Activated CD8-positive, alpha-beta memory T cell treated with anti-CD3 and anti-CD28 coated beads, Interleukin-2, amount 10 ng/mL, durations not matched to agents 7 days and 5 days (primary cell): ENCODE results near the gene MYL3. TPM values are rescaled to one million over a fixed set of nuclear protein-coding genes. Genes with fewer than 3 reads are reported as not detected.
"Not testable (repeated sequence)": the region's sequence is repeated elsewhere in the genome, so short reads cannot be mapped to it uniquely, and the experiment has no call there.

ENCODE experiments used
- ATAC-seq: fragments of 150-1000 bp; cut with Tn5 transposase; one replicate; pipeline ENCODE4 v1.10.0; 2021; ENCODE audit warnings: moderate library complexity
- CTCF ChIA-PET: fragments of 350-600 bp; sonication (Branson Sonifier 250); formaldehyde crosslinking; loops from one replicate; lab custom pipeline; 2021; ENCODE audit warnings: antibody characterized with exemption; lab: Charles Lee
- DNase-seq: peaks from one replicate; pipeline ENCODE4 v3.0.0-alpha.2; 2020
- H3K27ac Mint-ChIP-seq: one replicate; pipeline ENCODE4 v1.8.0; 2021; ENCODE audit warnings: mild to moderate bottlenecking, mixed read lengths
- H3K27me3 Mint-ChIP-seq: one replicate; pipeline ENCODE4 v1.8.0; 2021; ENCODE audit warnings: mixed read lengths
- H3K36me3 Mint-ChIP-seq: one replicate; pipeline ENCODE4 v1.8.0; 2021; ENCODE audit warnings: mild to moderate bottlenecking, mixed read lengths
- H3K4me1 Mint-ChIP-seq: one replicate; pipeline ENCODE4 v1.8.0; 2021; ENCODE audit warnings: mixed read lengths
- H3K4me3 Mint-ChIP-seq: one replicate; pipeline ENCODE4 v1.8.0; 2021; ENCODE audit warnings: mild to moderate bottlenecking, moderate library complexity, mixed read lengths
- H3K9me3 Mint-ChIP-seq: one replicate; pipeline ENCODE4 v1.8.0; 2022; ENCODE audit warnings: low read depth, mixed read lengths
- total RNA-seq, 2 experiments: library from RNA; stranded (reverse); gene quantifications; one replicate each; pipeline ENCODE4 v1.2.3, GENCODE V29; 2021

The MYL3 gene
- total RNA-seq, 2 experiments from 2014 or later: not detected

GRCh38 chr3:46829699-46830208, 33.5 kb downstream of the MYL3 start:
- H3K4me3 Mint-ChIP-seq: no peak overlapping the region
- peaks cover 7% of the 10 kb centered on the region for H3K27me3 Mint-ChIP-seq
- ATAC-seq (peak; percentile 39), DNase-seq (peak; percentile 43)
- H3K36me3 Mint-ChIP-seq: no peaks in the 10 kb centered on the region
- no peak overlapping the region for H3K27ac Mint-ChIP-seq
- H3K9me3 Mint-ChIP-seq: no peaks in the 10 kb centered on the region
- CTCF ChIA-PET: interaction anchor here (0.8 kb wide), 1 partner anchor 37 kb away, joined by 3 read pairs; no protein-coding TSS in a partner anchor
- peaks cover 3% of the 10 kb centered on the region for H3K4me1 Mint-ChIP-seq

- Mint-ChIP-seq H3K27ac (no peak overlapping the region), H3K9me3 (peaks cover 12% of the 10 kb centered on the region), H3K27me3 (peaks cover 10% of the 10 kb centered on the region), H3K4me1 (peaks cover 3% of the 10 kb centered on the region), H3K36me3 (peaks cover 10% of the 10 kb centered on the region), H3K4me3 (no peak overlapping the region)
- CTCF ChIA-PET: no interaction called here
- DNase-seq (no peak), ATAC-seq (no peak)
These were observed 37.8 kb downstream of the MYL3 start for GRCh38 chr3:46825450-46825849.

- H3K36me3 Mint-ChIP-seq: peaks cover 11% of the 10 kb centered on the region
These were observed 38.9 kb downstream of the MYL3 start for GRCh38 chr3:46824211-46824970.

GRCh38 chr3:46823314-46823713, 39.9 kb downstream of the MYL3 start:
- DNase-seq, H3K4me1 Mint-ChIP-seq, H3K27ac Mint-ChIP-seq, H3K4me3 Mint-ChIP-seq, CTCF ChIA-PET, ATAC-seq: not testable (repeated sequence)
- Mint-ChIP-seq H3K9me3 (peaks cover 14% of the 10 kb centered on the region), H3K36me3 (peaks cover 11% of the 10 kb centered on the region), H3K27me3 (peaks cover 14% of the 10 kb centered on the region)

More at GRCh38 chr3:46824211-46824970, 38.9 kb downstream of the MYL3 start:
- H3K4me3 Mint-ChIP-seq: no peak overlapping the region
- peaks cover 3% of the 10 kb centered on the region for H3K4me1 Mint-ChIP-seq
- CTCF ChIA-PET: no interaction called here
- ATAC-seq (no peak), DNase-seq (no peak)
- H3K27ac Mint-ChIP-seq: no peak overlapping the region
- peaks cover 14% of the 10 kb centered on the region for H3K27me3 Mint-ChIP-seq
- H3K9me3 Mint-ChIP-seq: peaks cover 14% of the 10 kb centered on the region

- DNase-seq (no peak), ATAC-seq (no peak)
- Mint-ChIP-seq H3K27me3 (peaks cover 14% of the 10 kb centered on the region), H3K4me1 (no peaks in the 10 kb centered on the region), H3K4me3 (no peak overlapping the region), H3K27ac (no peak overlapping the region), H3K9me3 (peaks cover 14% of the 10 kb centered on the region), H3K36me3 (peaks cover 11% of the 10 kb centered on the region)
- CTCF ChIA-PET: interaction anchor here (0.6 to 1.4 kb wide), 3 partner anchors 11 to 1216 kb away, joined by 3 to 5 read pairs (median 4); no protein-coding TSS in a partner anchor
These were observed 41.7 kb downstream of the MYL3 start for GRCh38 chr3:46821553-46821952.

GRCh38 chr3:46820852-46821251, 42.4 kb downstream of the MYL3 start:
- DNase-seq: no peak
- Mint-ChIP-seq H3K4me1 (no peaks in the 10 kb centered on the region), H3K36me3 (peaks cover 11% of the 10 kb centered on the region), H3K27ac (no peak overlapping the region), H3K27me3 (peaks cover 14% of the 10 kb centered on the region), H3K9me3 (peaks cover 14% of the 10 kb centered on the region), H3K4me3 (no peak overlapping the region)
- ATAC-seq: no peak
- CTCF ChIA-PET: interaction anchor here (0.6 to 1.4 kb wide), 3 partner anchors 10 to 1217 kb away, joined by 3 to 5 read pairs (median 4); no protein-coding TSS in a partner anchor

GRCh38 chr3:46812237-46812791, 50.9 kb downstream of the MYL3 start:
- Mint-ChIP-seq H3K9me3 (no peaks in the 10 kb centered on the region), H3K4me1 (peaks cover 16% of the 10 kb centered on the region), H3K27me3 (peaks cover 15% of the 10 kb centered on the region), H3K4me3 (peak overlapping the region; percentile 63), H3K36me3 (no peaks in the 10 kb centered on the region), H3K27ac (no peak overlapping the region)
- DNase-seq (peak; percentile 76), ATAC-seq (peak; percentile 94)
- CTCF ChIA-PET: interaction anchor here (1.9 kb wide), 1 partner anchor 33 kb away, joined by 4 read pairs; no protein-coding TSS in a partner anchor

- H3K9me3 Mint-ChIP-seq: no peaks in the 10 kb centered on the region
- CTCF ChIA-PET: interaction anchor here (1.9 to 2.1 kb wide), 2 partner anchors 9 to 34 kb away, joined by 4 read pairs; no protein-coding TSS in a partner anchor
- H3K4me1 Mint-ChIP-seq: peaks cover 16% of the 10 kb centered on the region
- ATAC-seq (peak; percentile 26), DNase-seq (no peak)
- no peak overlapping the region for H3K4me3 Mint-ChIP-seq
- peaks cover 18% of the 10 kb centered on the region for H3K27me3 Mint-ChIP-seq
- no peaks in the 10 kb centered on the region for H3K36me3 Mint-ChIP-seq
- no peak overlapping the region for H3K27ac Mint-ChIP-seq
These were observed 51.5 kb downstream of the MYL3 start for GRCh38 chr3:46811615-46812236.

GRCh38 chr3:46808766-46809165, 54.5 kb downstream of the MYL3 start:
- H3K9me3 Mint-ChIP-seq, ATAC-seq, DNase-seq, H3K27ac Mint-ChIP-seq, H3K4me3 Mint-ChIP-seq, H3K36me3 Mint-ChIP-seq, CTCF ChIA-PET: not testable (repeated sequence)
- H3K4me1 Mint-ChIP-seq: peaks cover 16% of the 10 kb centered on the region
- H3K27me3 Mint-ChIP-seq: peaks cover 24% of the 10 kb centered on the region

Other genes starting within 250 kb of the MYL3 start
- gene ALS2CL, start 169.8 kb downstream of the MYL3 start, total RNA-seq: under 1 TPM; 0.09 to 0.58 TPM
- not detected for gene TMIE, start 162.1 kb downstream of the MYL3 start, total RNA-seq
- gene PRSS50, start 145.6 kb downstream of the MYL3 start, total RNA-seq: not detected
- not detected for gene PTH1R, start 14.3 kb upstream of the MYL3 start, total RNA-seq
- 10 to 100 TPM; 65.9 to 72.7 TPM for gene CCDC12, start 113.3 kb upstream of the MYL3 start, total RNA-seq
- gene NBEAL2, start 116.2 kb upstream of the MYL3 start, total RNA-seq: 100 to 1,000 TPM; 164 to 262 TPM